Measurements from ENCODE around the gene SNTB2. TPM values are rescaled to one million over a fixed set of nuclear protein-coding genes. Genes with fewer than 3 reads are reported as not detected.

The SNTB2 gene
- total and polyA plus RNA-seq, 10 of the 15 experiments (the other 5 are each of a cell fraction or from before 2014, with no cell fraction given), result 1.2 to 15.7 (median 5.0) TPM

DNA sequence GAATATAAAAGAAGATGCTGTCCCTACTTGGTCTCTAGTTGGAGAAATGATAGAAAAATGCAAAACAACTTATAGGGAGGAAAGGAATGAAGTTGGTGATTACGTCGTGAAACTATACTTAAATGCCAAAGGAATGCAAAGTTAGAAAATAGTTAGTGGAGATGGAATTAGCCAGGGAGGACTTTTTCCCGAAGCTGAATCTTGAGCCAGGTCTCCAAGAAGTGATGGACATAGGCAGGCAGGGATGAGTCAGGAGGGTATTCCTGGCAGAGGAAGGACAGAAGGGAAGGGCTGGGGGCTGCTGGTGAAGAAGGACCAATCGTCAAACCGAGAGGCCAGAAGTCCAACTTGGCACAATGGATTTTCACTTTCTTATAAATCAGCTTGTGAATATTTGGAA lies 1.8 kb downstream of the SNTB2 start:
- in situ Hi-C loops (cut with MboI) (no loop called here), intact Hi-C loops (cut with micrococcal nuclease; ENCODE audit: unreplicated experiment) (no loop called here)
- Histone ChIP-seq H3K9me3 (replicated peaks; ENCODE audit: control insufficient read depth, insufficient read depth, low read length) (no peaks in the 10 kb centered on the region), H3K36me3 (ENCODE audit: control insufficient read depth in 2 of 2, insufficient read depth in 2 of 2, low read length in 1 of 2) (no peaks in the 10 kb centered on the region), H3K4me3 (peak overlapping the region; percentile 88), H4K20me1 (ENCODE audit: control insufficient read depth, insufficient read depth) (no peaks in the 10 kb centered on the region), H3K27ac (ENCODE audit: control insufficient read depth, insufficient read depth) (no peak overlapping the region), H3K27me3 (replicated peaks in 1 of 2; ENCODE audit: control insufficient read depth in 2 of 2, insufficient read depth in 2 of 2, low read length in 1 of 2) (no peaks in the 10 kb centered on the region), H2AFZ (ENCODE audit: control insufficient read depth, low read depth, low read length) (no peak overlapping the region), H3K4me1 (ENCODE audit: control insufficient read depth, insufficient read depth, low read length) (peaks cover 22% of the 10 kb centered on the region), H3K79me2 (ENCODE audit: control insufficient read depth, insufficient read depth, low read length) (peaks cover 30% of the 10 kb centered on the region), H3K4me2 (ENCODE audit: control insufficient read depth, insufficient read depth) (peak overlapping the region; percentile 94), H3K9ac (ENCODE audit: control insufficient read depth, insufficient read depth, low read length) (peak overlapping the region; percentile 81; the same call in 1 of the 2 replicates)
- FAIRE-seq (no peak), ATAC-seq (no peak), DNase-seq (ENCODE audit: low read depth, low spot score) (no peak)
- ChIA-PET RAD21 (ENCODE audit: unreplicated experiment) (interaction anchor here (1.0 to 2.1 kb wide), 3 partner anchors 39 to 141 kb away, joined by 3 to 7 read pairs (median 3); partner anchors contain the start of gene PDF), SMC1A (ENCODE audit: uncharacterized antibody, unreplicated experiment) (interaction anchor here (1.0 to 2.2 kb wide), 9 partner anchors 13 to 100 kb away, joined by 3 to 10 read pairs (median 4); no protein-coding TSS in a partner anchor), POLR2A (interaction anchor here (1.1 to 3.0 kb wide), 3 partner anchors 13 to 117 kb away, joined by 5 to 13 read pairs (median 5); no protein-coding TSS in a partner anchor), CTCF (interaction anchor here (0.6 to 3.5 kb wide), 4 partner anchors 38 to 719 kb away, joined by 3 to 14 read pairs (median 4); no protein-coding TSS in a partner anchor)
- BruUV-seq (replicated peaks), result no TSS peak
- 94% methylated on average over 5 of the region's 5 CpGs for WGBS (ENCODE audit: insufficient coverage, insufficient replicate concordance, low lambda C conversion rate, missing lambda C conversion rate)
- TF ChIP-seq, protein P1, sequence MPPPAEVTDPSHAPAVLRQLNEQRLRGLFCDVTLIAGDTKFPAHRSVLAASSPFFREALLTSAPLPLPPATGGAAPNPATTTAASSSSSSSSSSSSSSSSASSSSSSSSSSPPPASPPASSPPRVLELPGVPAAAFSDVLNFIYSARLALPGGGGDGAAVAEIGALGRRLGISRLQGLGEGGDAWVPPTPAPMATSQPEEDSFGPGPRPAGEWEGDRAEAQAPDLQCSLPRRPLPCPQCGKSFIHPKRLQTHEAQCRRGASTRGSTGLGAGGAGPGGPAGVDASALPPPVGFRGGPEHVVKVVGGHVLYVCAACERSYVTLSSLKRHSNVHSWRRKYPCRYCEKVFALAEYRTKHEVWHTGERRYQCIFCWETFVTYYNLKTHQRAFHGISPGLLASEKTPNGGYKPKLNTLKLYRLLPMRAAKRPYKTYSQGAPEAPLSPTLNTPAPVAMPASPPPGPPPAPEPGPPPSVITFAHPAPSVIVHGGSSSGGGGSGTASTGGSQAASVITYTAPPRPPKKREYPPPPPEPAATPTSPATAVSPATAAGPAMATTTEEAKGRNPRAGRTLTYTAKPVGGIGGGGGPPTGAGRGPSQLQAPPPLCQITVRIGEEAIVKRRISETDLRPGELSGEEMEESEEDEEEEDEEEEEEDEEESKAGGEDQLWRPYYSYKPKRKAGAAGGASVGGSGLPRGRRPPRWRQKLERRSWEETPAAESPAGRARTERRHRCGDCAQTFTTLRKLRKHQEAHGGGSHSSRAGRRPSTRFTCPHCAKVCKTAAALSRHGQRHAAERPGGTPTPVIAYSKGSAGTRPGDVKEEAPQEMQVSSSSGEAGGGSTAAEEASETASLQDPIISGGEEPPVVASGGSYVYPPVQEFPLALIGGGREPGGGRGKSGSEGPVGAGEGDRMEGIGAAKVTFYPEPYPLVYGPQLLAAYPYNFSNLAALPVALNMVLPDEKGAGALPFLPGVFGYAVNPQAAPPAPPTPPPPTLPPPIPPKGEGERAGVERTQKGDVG (CRISPR knock-in tag; IDR thresholded peaks at IDR 0.05), result no peak
- TF ChIP-seq EED (IDR thresholded peaks at IDR 0.05; ENCODE audit: low read depth), result no peak
- TF ChIP-seq GATAD2B (conservative IDR thresholded peaks at IDR 0.05; ENCODE audit: low read depth), result no peak
- no peak for TF ChIP-seq JUNB (IDR thresholded peaks at IDR 0.05)
- no peak for TF ChIP-seq ATF7 (IDR thresholded peaks at IDR 0.05; ENCODE audit: low read depth)
- no peak for TF ChIP-seq ZNF217 (IDR thresholded peaks at IDR 0.05)
- TF ChIP-seq, protein P2, sequence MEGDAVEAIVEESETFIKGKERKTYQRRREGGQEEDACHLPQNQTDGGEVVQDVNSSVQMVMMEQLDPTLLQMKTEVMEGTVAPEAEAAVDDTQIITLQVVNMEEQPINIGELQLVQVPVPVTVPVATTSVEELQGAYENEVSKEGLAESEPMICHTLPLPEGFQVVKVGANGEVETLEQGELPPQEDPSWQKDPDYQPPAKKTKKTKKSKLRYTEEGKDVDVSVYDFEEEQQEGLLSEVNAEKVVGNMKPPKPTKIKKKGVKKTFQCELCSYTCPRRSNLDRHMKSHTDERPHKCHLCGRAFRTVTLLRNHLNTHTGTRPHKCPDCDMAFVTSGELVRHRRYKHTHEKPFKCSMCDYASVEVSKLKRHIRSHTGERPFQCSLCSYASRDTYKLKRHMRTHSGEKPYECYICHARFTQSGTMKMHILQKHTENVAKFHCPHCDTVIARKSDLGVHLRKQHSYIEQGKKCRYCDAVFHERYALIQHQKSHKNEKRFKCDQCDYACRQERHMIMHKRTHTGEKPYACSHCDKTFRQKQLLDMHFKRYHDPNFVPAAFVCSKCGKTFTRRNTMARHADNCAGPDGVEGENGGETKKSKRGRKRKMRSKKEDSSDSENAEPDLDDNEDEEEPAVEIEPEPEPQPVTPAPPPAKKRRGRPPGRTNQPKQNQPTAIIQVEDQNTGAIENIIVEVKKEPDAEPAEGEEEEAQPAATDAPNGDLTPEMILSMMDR (IDR thresholded peaks at IDR 0.05 in 2 of 3, conservative IDR thresholded peaks at IDR 0.05 in 1 of 3; ENCODE audit: control insufficient read depth in 2 of 3, extremely low read depth in 1 of 3, insufficient read depth in 1 of 3, low read depth in 3 of 3, low read length in 3 of 3), result no peak
- no peak for TF ChIP-seq FOXK2 (IDR thresholded peaks at IDR 0.05)
- TF ChIP-seq RUNX3 (IDR thresholded peaks at IDR 0.05; ENCODE audit: low read length), result no peak
- TF ChIP-seq YBX1 (IDR thresholded peaks at IDR 0.05), result no peak
- TF ChIP-seq, protein P3, sequence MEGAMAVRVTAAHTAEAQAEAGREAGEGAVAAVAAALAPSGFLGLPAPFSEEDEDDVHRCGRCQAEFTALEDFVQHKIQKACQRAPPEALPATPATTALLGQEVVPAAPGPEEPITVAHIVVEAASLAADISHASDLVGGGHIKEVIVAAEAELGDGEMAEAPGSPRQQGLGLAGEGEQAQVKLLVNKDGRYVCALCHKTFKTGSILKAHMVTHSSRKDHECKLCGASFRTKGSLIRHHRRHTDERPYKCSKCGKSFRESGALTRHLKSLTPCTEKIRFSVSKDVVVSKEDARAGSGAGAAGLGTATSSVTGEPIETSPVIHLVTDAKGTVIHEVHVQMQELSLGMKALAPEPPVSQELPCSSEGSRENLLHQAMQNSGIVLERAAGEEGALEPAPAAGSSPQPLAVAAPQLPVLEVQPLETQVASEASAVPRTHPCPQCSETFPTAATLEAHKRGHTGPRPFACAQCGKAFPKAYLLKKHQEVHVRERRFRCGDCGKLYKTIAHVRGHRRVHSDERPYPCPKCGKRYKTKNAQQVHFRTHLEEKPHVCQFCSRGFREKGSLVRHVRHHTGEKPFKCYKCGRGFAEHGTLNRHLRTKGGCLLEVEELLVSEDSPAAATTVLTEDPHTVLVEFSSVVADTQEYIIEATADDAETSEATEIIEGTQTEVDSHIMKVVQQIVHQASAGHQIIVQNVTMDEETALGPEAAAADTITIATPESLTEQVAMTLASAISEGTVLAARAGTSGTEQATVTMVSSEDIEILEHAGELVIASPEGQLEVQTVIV (IDR thresholded peaks at IDR 0.05; ENCODE audit: borderline replicate concordance, partially characterized antibody), result no peak
- TF ChIP-seq HDGF (IDR thresholded peaks at IDR 0.05), result no peak
- TF ChIP-seq, protein P4, sequence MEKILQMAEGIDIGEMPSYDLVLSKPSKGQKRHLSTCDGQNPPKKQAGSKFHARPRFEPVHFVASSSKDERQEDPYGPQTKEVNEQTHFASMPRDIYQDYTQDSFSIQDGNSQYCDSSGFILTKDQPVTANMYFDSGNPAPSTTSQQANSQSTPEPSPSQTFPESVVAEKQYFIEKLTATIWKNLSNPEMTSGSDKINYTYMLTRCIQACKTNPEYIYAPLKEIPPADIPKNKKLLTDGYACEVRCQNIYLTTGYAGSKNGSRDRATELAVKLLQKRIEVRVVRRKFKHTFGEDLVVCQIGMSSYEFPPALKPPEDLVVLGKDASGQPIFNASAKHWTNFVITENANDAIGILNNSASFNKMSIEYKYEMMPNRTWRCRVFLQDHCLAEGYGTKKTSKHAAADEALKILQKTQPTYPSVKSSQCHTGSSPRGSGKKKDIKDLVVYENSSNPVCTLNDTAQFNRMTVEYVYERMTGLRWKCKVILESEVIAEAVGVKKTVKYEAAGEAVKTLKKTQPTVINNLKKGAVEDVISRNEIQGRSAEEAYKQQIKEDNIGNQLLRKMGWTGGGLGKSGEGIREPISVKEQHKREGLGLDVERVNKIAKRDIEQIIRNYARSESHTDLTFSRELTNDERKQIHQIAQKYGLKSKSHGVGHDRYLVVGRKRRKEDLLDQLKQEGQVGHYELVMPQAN (conservative IDR thresholded peaks at IDR 0.05), result no peak
- TF ChIP-seq POLR2AphosphoS5 (IDR thresholded peaks at IDR 0.05; ENCODE audit: low read length), result no peak
- TF ChIP-seq, protein P5, sequence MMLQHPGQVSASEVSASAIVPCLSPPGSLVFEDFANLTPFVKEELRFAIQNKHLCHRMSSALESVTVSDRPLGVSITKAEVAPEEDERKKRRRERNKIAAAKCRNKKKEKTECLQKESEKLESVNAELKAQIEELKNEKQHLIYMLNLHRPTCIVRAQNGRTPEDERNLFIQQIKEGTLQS (IDR thresholded peaks at IDR 0.05; ENCODE audit: borderline replicate concordance, extremely low read depth, low read depth, low read length), result no peak
